Body of pancreas (tissue), 4 donors: Measurements from ENCODE around the gene WBP11.

Experiments used
- POLR2A ChIP-seq, 3 donors: fragments of 450-650 bp; IDR thresholded peaks; one replicate each; pipeline ENCODE4 v1.6.1; 2016; ENCODE audit warnings: antibody characterized with exemption in 3 of 3, mild to moderate bottlenecking in 2 of 3
- TF ChIP-seq, protein P1 (sequence below), 7 experiments: fragments of 450-650 bp in 4 of 7; fragments of 200-600 bp in 3 of 7; sonication (generic) in 3 of 7; IDR thresholded peaks; one replicate each; pipeline ENCODE4 v1.5.1; 2016 to 2019; ENCODE audit warnings: antibody characterized with exemption in 7 of 7

DNA sequence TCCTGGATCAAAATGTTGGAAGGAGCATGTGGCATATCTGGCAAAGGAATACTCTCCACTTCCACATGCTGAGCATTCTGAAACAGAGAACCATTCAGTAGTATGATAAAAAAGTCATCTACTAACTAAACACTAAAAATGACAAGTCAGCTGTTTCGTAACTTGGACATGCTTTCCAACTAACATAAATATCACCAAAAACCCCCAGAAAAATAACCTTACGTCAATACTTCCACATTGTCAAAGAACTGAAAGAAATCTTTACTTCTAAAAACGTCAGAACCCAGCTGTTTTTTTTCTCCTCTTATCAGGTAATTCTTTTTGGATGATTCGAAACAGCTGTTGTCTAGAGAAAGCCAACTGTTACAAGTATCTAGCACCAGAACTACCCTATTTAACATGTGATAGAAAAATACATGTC is 8.2 kb downstream of the WBP11 start:
- TF ChIP-seq, protein P1, sequence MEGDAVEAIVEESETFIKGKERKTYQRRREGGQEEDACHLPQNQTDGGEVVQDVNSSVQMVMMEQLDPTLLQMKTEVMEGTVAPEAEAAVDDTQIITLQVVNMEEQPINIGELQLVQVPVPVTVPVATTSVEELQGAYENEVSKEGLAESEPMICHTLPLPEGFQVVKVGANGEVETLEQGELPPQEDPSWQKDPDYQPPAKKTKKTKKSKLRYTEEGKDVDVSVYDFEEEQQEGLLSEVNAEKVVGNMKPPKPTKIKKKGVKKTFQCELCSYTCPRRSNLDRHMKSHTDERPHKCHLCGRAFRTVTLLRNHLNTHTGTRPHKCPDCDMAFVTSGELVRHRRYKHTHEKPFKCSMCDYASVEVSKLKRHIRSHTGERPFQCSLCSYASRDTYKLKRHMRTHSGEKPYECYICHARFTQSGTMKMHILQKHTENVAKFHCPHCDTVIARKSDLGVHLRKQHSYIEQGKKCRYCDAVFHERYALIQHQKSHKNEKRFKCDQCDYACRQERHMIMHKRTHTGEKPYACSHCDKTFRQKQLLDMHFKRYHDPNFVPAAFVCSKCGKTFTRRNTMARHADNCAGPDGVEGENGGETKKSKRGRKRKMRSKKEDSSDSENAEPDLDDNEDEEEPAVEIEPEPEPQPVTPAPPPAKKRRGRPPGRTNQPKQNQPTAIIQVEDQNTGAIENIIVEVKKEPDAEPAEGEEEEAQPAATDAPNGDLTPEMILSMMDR (IDR thresholded peaks at IDR 0.05), result no peak
- no peak for TF ChIP-seq POLR2A (IDR thresholded peaks at IDR 0.05)
